Measurements from ENCODE around the gene COA1.

- TF ChIP-seq, protein P1, sequence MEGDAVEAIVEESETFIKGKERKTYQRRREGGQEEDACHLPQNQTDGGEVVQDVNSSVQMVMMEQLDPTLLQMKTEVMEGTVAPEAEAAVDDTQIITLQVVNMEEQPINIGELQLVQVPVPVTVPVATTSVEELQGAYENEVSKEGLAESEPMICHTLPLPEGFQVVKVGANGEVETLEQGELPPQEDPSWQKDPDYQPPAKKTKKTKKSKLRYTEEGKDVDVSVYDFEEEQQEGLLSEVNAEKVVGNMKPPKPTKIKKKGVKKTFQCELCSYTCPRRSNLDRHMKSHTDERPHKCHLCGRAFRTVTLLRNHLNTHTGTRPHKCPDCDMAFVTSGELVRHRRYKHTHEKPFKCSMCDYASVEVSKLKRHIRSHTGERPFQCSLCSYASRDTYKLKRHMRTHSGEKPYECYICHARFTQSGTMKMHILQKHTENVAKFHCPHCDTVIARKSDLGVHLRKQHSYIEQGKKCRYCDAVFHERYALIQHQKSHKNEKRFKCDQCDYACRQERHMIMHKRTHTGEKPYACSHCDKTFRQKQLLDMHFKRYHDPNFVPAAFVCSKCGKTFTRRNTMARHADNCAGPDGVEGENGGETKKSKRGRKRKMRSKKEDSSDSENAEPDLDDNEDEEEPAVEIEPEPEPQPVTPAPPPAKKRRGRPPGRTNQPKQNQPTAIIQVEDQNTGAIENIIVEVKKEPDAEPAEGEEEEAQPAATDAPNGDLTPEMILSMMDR (IDR thresholded peaks at IDR 0.05), result no peak
- TF ChIP-seq POLR2AphosphoS5 (IDR thresholded peaks at IDR 0.05), result no peak
- no peak for TF ChIP-seq EP300 (IDR thresholded peaks at IDR 0.05)
These were observed 6.1 kb upstream of the COA1 start for GRCh38 chr7:43735403-43735801.

All from upper lobe of left lung (tissue), 4 donors.